Upper lobe of right lung (tissue), 1 donor: Measurements from ENCODE around the gene DPEP1. TPM values are rescaled to one million over a fixed set of nuclear protein-coding genes. Genes with fewer than 3 reads are reported as not detected.
"Not testable (repeated sequence)": the region's sequence is repeated elsewhere in the genome, so short reads cannot be mapped to it uniquely, and the experiment has no call there.

Experiments
- ATAC-seq: fragments of 200-7000 bp; cut with Tn5 transposase; one replicate; pipeline ENCODE4 v1.9.1; 2020; ENCODE audit warnings: mild to moderate bottlenecking, moderate library complexity
- DNase-seq: peaks from one replicate; pipeline ENCODE4 v3.0.0-alpha.2; 2020
- H3K27ac ChIP-seq: fragments of 200-600 bp; one replicate; pipeline ENCODE4 v1.8.0; 2022
- H3K27me3 ChIP-seq: fragments of 200-600 bp; one replicate; pipeline ENCODE4 v1.8.0; 2022; ENCODE audit warnings: mild to moderate bottlenecking
- H3K36me3 ChIP-seq: fragments of 200-600 bp; one replicate; pipeline ENCODE4 v1.8.0; 2022
- H3K4me1 ChIP-seq: fragments of 200-600 bp; one replicate; pipeline ENCODE4 v1.8.0; 2022
- H3K4me3 ChIP-seq: fragments of 200-600 bp; one replicate; pipeline ENCODE4 v1.8.0; 2022; ENCODE audit warnings: mild to moderate bottlenecking
- H3K9me3 ChIP-seq: fragments of 200-600 bp; one replicate; pipeline ENCODE4 v1.8.0; 2022
- CTCF ChIP-seq: fragments of 200-600 bp; IDR thresholded peaks from one replicate; pipeline ENCODE4 v1.8.0; 2022; ENCODE audit warnings: antibody characterized with exemption
- intact Hi-C: fragments of 100-400 bp; cut with DNase I; formaldehyde crosslinking; loops from one replicate; pipeline ENCODE4 v1.11.0; 2022
- total RNA-seq: library from RNA; stranded (reverse); fragmentation: NEBNext Ultra II Directional; extraction: Animal tissue kit (Norgen Biotek cat#: 25700); gene quantifications from one replicate; pipeline ENCODE4 v1.2.1, GENCODE V29; 2021
- donor health status: DM: no; HTN: yes; CAD: no; lungs with severe emphysema.

Gene DPEP1
- total RNA-seq, 1 donor from 2014 or later, result 3.0 TPM

- no peak for TF ChIP-seq CTCF
- no peaks in the 10 kb centered on the region for H3K9me3 ChIP-seq
- peaks cover 19% of the 10 kb centered on the region for H3K4me1 ChIP-seq
- peaks cover 13% of the 10 kb centered on the region for H3K27me3 ChIP-seq
- intact Hi-C loops, result no loop called here
- no peak overlapping the region for H3K4me3 ChIP-seq
- DNase-seq (no peak), ATAC-seq (no peak)
- H3K36me3 ChIP-seq, result peaks cover 1% of the 10 kb centered on the region
- H3K27ac ChIP-seq, result no peak overlapping the region
These were observed 43.7 kb upstream of the DPEP1 start for GRCh38 chr16:89569506-89570341.

GRCh38 chr16:89570342-89570923, 43.0 kb upstream of the DPEP1 start:
- no peak for DNase-seq
- Histone ChIP-seq H3K27me3 (peaks cover 21% of the 10 kb centered on the region), H3K4me3 (no peak overlapping the region), H3K9me3 (no peaks in the 10 kb centered on the region), H3K36me3 (no peaks in the 10 kb centered on the region), H3K4me1 (peaks cover 19% of the 10 kb centered on the region), H3K27ac (no peak overlapping the region)
- ATAC-seq, result no peak
- intact Hi-C loops, result no loop called here
- TF ChIP-seq CTCF, result no peak

- H3K27me3 ChIP-seq, result peaks cover 21% of the 10 kb centered on the region
- intact Hi-C loops, DNase-seq: not testable (repeated sequence)
These were observed 42.4 kb upstream of the DPEP1 start for GRCh38 chr16:89570983-89571598.

GRCh38 chr16:89571636-89572035, 41.8 kb upstream of the DPEP1 start:
- H3K9me3 ChIP-seq, result no peaks in the 10 kb centered on the region
- H3K4me3 ChIP-seq, result no peak overlapping the region
- DNase-seq (no peak), ATAC-seq (no peak)
- no peak for TF ChIP-seq CTCF
- H3K4me1 ChIP-seq, result peaks cover 12% of the 10 kb centered on the region
- no peaks in the 10 kb centered on the region for H3K36me3 ChIP-seq
- H3K27me3 ChIP-seq, result peaks cover 26% of the 10 kb centered on the region
- no peak overlapping the region for H3K27ac ChIP-seq
- intact Hi-C loops, result no loop called here

More at GRCh38 chr16:89570983-89571598, 42.4 kb upstream of the DPEP1 start:
- ATAC-seq, H3K27ac ChIP-seq, H3K36me3 ChIP-seq, H3K4me3 ChIP-seq, H3K9me3 ChIP-seq: not testable (repeated sequence)
- peaks cover 13% of the 10 kb centered on the region for H3K4me1 ChIP-seq

- Histone ChIP-seq H3K36me3 (no peaks in the 10 kb centered on the region), H3K4me1 (peaks cover 12% of the 10 kb centered on the region), H3K27me3 (peaks cover 28% of the 10 kb centered on the region), H3K9me3 (no peaks in the 10 kb centered on the region), H3K4me3 (no peak overlapping the region), H3K27ac (no peak overlapping the region)
- DNase-seq (no peak), ATAC-seq (no peak)
- TF ChIP-seq CTCF, result no peak
- intact Hi-C loops, result no loop called here
These were observed 41.4 kb upstream of the DPEP1 start for GRCh38 chr16:89572073-89572484.
